ENCODE results near the gene SAMD13. TPM values are rescaled to one million over a fixed set of nuclear protein-coding genes. Genes with fewer than 3 reads are reported as not detected.

Gene SAMD13
- total and polyA plus RNA-seq, 2 of the 4 experiments (the other 2 are of a cell fraction): 0.27 to 0.36 TPM

- no peak overlapping the region for H3K9ac ChIP-seq (ENCODE audit: low read depth, low read length)
- no peak overlapping the region for H3K4ac ChIP-seq (ENCODE audit: low read depth, low read length)
- peak; percentile 65 for ATAC-seq (ENCODE audit: low read depth)
- no peak overlapping the region for H2BK5ac ChIP-seq (ENCODE audit: low read depth, low read length, poor library complexity, severe bottlenecking)
- no peak overlapping the region for H2AFZ ChIP-seq (replicated peaks; ENCODE audit: low read length, poor library complexity)
- TF ChIP-seq NFE2L2 (IDR thresholded peaks at IDR 0.05; ENCODE audit: low read depth, low read length) (no peak), POLR2A (IDR thresholded peaks at IDR 0.05; ENCODE audit: low read depth, low read length) (no peak), RFX5 (IDR thresholded peaks at IDR 0.05; ENCODE audit: low read depth, low read length) (no peak), USF2 (IDR thresholded peaks at IDR 0.05; ENCODE audit: low read depth, low read length) (no peak), MAFK (IDR thresholded peaks at IDR 0.05; ENCODE audit: low read depth, low read length) (no peak), SMC3 (IDR thresholded peaks at IDR 0.05; ENCODE audit: low read depth, low read length) (no peak), RAD21 (IDR thresholded peaks at IDR 0.05; ENCODE audit: low read length) (no peak), FOS (IDR thresholded peaks at IDR 0.05; ENCODE audit: low read depth, low read length) (no peak), CEBPB (IDR thresholded peaks at IDR 0.05; ENCODE audit: low read depth, low read length) (no peak), BHLHE40 (IDR thresholded peaks at IDR 0.05; ENCODE audit: low read depth, low read length) (no peak)
- ChIA-PET CTCF (no interaction called here), POLR2A (ENCODE audit: unreplicated experiment) (no interaction called here)
- no peak overlapping the region for H3K4me2 ChIP-seq (ENCODE audit: low read depth, low read length)
- H3K4me3 ChIP-seq (ENCODE audit: insufficient read depth, low read depth, low read length): no peak overlapping the region
- peaks cover 4% of the 10 kb centered on the region for H3K4me1 ChIP-seq (ENCODE audit: control insufficient read depth, insufficient read depth, low read length)
- peaks cover 2% of the 10 kb centered on the region; the same call in 1 of the 2 replicates for H3K9me3 ChIP-seq (ENCODE audit: control insufficient read depth, insufficient read depth, low read length)
- H3K18ac ChIP-seq (ENCODE audit: low read depth, low read length): no peak overlapping the region
- no peaks in the 10 kb centered on the region for H3K79me1 ChIP-seq (ENCODE audit: low read depth in 1 of 2, low read length in 2 of 2)
- no peaks in the 10 kb centered on the region for H4K20me1 ChIP-seq (ENCODE audit: insufficient read depth, low read length)
- in situ Hi-C loops (cut with MboI; ENCODE audit: low sequenced_read_pairs) (no loop called here), dilution Hi-C loops (cut with HindIII; ENCODE audit: low sequenced_read_pairs, unreplicated experiment) (no loop called here), intact Hi-C loops (cut with micrococcal nuclease) (no loop called here)
- no peaks in the 10 kb centered on the region for H3K9me1 ChIP-seq (ENCODE audit: insufficient read depth, low read length)
- no peak overlapping the region for H3K27ac ChIP-seq (ENCODE audit: insufficient read depth, low read length)
- H3K56ac ChIP-seq (ENCODE audit: extremely low read depth, insufficient read depth, low read length): no peak overlapping the region
- H3K14ac ChIP-seq (replicated peaks; ENCODE audit: low read depth, low read length): no peak overlapping the region
- H4K5ac ChIP-seq (ENCODE audit: low read depth, low read length): no peak overlapping the region
- no peak overlapping the region for H4K8ac ChIP-seq (ENCODE audit: low read depth in 2 of 2, low read length in 2 of 2)
- no peaks in the 10 kb centered on the region for H3K36me3 ChIP-seq (ENCODE audit: control insufficient read depth, insufficient read depth, low read length)
- no CpG with 5 or more reads among the region's 3 CpGs for WGBS, 2 experiments (ENCODE audit: extremely low coverage in 2 of 2, insufficient read length in 1 of 2)
- H2BK15ac ChIP-seq (ENCODE audit: low read depth, low read length): no peak overlapping the region
- H2BK120ac ChIP-seq (ENCODE audit: low read depth, low read length): peak overlapping the region; percentile 6; the same call in 1 of the 2 replicates
- H2BK20ac ChIP-seq (ENCODE audit: low read depth, low read length): no peak overlapping the region
- no peak overlapping the region for H2AK9ac ChIP-seq (replicated peaks; ENCODE audit: low read depth, low read length, poor library complexity)
- no peaks in the 10 kb centered on the region for H3K27me3 ChIP-seq (ENCODE audit: control insufficient read depth, insufficient read depth, low read length)
- H2AK5ac ChIP-seq (ENCODE audit: low read depth, low read length): no peak overlapping the region
- DNase-seq: peak; percentile 69
- no peak overlapping the region for H3K23ac ChIP-seq (ENCODE audit: low read depth, low read length)
- H4K91ac ChIP-seq (ENCODE audit: insufficient read depth, low read depth, low read length): no peak overlapping the region
- BruUV-seq (replicated peaks): no TSS peak
Measured at GRCh38 chr1:84353695-84354094, 52.2 kb downstream of the SAMD13 start.
